ENCODE measurements around the gene SLC34A1. TPM values are rescaled to one million over a fixed set of nuclear protein-coding genes. Genes with fewer than 3 reads are reported as not detected.
A peak's percentile ranks its signal among the peaks of the same experiment; 100 is the strongest.
"Not testable (repeated sequence)": the region's sequence is repeated elsewhere in the genome, so short reads cannot be mapped to it uniquely, and the experiment has no call there.

Gene SLC34A1
- total RNA-seq, 1 experiment from 2014 or later: not detected

DNA sequence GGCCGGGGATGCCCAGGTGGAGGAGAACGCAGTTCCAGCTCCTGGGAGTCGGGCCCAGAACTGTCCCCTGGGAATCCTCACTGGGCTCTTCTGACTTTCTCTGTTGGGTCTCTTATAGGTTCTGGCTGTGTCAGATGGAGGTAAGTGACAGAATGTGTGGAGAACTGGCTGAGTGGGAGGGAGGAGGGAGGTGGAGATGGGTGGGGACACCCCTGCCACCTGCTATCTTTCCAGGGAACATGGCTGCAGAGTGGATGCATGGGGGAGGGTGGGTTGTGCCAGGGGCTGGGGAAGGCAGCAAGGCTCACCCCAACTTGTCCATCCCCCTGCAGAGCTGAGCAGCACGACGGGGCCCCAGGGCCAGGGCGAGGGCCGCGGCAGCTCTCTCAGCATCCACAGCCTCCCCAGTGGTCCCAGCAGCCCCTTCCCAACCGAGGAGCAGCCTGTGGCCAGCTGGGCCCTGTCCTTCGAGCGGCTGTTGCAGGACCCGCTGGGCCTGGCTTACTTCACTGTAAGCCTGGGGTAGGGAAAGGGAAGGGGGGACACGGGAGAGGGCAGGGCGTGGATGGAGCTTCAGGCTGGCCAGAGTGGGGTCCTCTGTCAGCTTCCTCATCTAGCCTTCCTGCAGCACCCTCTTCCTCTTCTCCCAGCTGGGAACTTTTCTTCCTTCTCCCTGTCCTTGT, 18.2 kb upstream of the SLC34A1 start:
- in situ Hi-C loops (cut with HindIII; ENCODE audit: low sequenced_read_pairs): no loop called here
- no peak for DNase-seq (ENCODE audit: low spot score)

DNA sequence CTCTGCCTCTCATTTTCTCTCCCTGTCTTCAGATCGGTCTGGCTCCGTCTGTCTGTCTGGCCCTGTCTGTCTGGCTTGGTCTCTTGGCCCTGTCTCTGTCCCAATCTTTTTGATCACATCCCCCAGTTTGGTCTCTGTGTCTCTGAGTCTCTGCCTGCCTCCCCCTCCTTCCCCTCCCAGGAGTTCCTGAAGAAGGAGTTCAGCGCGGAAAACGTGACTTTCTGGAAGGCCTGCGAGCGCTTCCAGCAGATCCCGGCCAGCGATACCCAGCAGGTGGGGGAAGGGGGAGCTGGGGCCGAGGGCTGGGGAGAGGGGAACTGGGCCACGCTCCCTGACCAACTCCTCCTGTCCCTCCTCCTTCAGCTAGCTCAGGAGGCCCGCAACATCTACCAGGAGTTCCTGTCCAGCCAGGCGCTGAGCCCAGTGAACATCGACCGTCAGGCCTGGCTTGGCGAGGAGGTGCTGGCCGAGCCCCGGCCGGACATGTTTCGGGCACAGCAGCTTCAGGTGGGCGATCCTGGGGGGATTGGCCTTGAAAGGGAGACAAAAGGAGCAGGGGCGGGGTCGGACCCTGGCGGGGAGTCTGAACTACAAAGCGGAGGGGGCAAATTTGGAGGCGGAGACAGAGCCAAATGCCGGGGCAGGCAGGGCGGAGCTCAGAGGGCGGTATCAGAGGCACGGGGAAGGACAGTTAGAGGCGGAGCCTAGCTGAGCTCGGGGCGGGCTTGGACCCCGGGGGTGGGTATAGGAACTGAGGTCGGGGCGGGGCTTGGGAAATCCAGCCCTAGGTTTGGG, 17.5 kb upstream of the SLC34A1 start:
- peak; percentile 66 for DNase-seq (ENCODE audit: low spot score)
- in situ Hi-C loops (cut with HindIII; ENCODE audit: low sequenced_read_pairs): no loop called here

DNA sequence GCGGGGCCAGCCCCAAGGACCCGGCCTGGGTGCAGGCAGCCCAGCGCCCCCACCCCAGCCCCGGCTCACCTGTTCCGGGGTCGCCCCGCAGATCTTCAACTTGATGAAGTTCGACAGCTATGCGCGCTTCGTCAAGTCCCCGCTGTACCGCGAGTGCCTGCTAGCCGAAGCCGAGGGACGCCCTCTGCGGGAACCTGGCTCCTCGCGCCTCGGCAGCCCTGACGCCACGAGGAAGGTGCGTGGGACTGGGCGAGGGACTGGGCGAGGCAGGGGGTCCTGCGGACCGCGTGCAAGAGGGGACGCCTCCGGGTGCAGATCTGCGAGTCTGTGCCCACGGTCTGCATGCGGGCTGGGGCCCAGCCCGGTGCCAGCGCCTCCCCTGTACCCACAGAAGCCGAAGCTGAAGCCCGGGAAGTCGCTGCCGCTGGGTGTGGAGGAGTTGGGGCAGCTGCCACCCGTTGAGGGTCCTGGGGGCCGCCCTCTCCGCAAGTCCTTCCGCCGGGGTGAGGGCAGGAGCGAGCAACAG, 16.8 kb upstream of the SLC34A1 start:
- no peak for DNase-seq (ENCODE audit: low spot score)
- in situ Hi-C loops (cut with HindIII; ENCODE audit: low sequenced_read_pairs): no loop called here

DNA sequence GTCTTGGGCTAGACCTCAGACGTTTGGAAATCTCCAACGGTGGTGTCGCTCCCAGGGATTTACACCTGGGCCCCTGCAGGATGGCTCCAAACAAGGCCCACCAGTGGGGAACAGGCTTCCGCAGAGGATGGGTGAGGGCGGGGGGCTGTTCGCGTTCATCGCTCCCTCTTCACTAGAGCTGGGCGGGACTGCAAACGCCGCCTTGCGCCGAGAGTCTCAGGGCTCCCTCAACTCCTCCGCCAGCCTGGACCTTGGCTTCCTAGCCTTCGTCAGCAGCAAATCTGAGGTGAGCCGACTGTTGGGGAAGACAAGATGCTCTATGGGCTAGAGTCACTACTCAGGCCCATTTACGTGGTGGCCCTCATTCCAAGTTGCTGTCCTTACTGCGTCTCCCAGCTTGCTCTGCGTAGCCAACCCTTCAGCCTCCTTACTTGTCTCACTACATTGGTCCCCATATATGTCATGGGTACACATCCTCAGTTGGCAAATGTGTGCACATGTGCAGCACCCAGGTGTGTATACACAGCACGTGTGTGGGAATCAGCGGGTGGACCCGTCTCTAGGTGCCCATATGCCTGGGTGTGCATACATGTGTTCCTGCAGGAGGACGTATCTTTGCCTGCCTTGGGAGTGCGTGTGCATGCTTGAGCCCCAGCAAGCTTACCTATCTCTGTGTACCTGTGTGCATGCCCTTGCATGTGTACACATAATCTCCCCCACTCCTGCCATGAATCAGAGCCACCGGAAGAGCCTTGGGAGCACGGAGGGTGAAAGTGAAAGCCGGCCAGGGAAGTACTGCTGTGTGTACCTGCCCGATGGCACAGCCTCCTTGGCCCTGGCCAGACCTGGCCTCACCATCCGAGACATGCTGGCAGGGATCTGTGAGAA, 16.0 kb upstream of the SLC34A1 start:
- in situ Hi-C loops (cut with HindIII; ENCODE audit: low sequenced_read_pairs): no loop called here
- no peak for DNase-seq (ENCODE audit: low spot score)

DNA sequence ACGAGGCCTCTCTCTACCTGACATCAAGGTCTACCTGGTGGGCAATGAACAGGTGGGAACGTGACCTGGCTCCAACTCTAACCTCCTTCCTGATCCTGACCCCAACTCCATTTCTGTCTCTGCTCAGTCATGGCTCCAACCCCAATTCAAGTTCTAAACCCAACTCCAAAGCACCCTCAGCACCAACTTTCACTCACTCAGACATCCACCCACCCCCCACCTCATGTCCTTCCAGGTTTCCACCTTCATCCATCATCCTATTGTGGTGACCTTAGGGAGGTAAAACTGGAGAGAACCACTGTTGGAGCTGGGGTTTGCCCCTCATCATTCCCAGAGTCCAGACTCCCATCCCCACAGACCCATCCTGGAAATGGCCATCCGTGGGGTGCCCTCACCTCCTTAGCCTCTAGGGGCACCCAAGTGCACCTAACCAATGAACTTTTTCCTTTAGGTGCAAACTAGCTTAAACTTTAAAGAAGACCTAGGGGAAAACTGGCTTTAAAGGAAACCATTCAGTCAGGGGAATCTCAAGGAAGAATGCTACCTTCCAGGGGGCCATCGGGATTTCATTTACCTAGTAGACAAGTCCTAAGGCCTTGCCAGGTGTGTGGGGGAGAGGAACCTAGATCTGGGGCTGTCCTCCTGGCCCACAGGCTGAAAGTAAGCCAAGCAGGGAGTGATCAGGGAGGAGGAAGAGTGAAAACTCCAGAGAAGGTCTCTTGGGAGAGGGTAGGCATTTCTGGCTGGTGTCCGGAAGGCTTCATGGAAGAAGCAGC, 15.2 kb upstream of the SLC34A1 start:
- DNase-seq (ENCODE audit: low spot score): peak; percentile 26
- in situ Hi-C loops (cut with HindIII; ENCODE audit: low sequenced_read_pairs): no loop called here

DNA sequence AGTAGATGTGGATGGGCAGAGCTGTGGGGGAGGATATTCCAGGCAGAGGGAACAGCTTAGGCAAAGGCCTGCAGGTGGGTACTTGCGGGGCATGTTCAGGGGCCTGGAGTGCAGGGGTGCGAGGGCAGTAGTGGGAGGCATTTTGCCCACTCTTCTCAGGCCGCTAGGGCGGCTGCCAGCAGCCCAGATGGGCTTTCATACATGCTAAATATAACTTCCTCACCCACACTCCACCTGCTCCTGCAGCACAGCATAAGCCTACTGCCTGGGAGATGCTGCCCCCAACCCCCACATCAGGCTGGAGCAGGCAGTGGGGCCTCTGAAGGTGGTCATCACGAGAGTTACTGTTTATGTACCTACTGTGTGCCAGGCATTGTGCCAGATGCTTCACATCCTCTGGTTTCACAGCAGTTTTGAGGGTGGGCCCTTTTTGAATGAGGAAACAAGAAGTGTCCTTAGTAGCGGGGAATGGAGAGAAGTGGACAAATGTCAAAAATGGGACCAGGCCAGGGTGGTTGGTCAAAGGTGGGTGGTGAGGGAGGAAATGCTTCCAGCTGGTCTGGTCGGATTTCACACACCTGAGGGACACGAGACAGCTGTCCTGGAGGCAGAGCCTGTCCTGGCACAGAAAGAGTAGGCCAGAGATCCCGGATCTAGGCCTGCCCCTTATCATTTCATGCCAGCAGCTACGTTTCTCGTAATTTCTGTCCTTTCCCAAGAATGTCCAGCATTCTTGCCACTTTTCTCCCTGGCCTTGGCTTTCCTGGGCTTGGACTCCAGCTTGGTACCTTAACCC, 14.4 kb upstream of the SLC34A1 start:
- DNase-seq (ENCODE audit: low spot score): peak; percentile 34
- in situ Hi-C loops (cut with HindIII; ENCODE audit: low sequenced_read_pairs): no loop called here

DNA sequence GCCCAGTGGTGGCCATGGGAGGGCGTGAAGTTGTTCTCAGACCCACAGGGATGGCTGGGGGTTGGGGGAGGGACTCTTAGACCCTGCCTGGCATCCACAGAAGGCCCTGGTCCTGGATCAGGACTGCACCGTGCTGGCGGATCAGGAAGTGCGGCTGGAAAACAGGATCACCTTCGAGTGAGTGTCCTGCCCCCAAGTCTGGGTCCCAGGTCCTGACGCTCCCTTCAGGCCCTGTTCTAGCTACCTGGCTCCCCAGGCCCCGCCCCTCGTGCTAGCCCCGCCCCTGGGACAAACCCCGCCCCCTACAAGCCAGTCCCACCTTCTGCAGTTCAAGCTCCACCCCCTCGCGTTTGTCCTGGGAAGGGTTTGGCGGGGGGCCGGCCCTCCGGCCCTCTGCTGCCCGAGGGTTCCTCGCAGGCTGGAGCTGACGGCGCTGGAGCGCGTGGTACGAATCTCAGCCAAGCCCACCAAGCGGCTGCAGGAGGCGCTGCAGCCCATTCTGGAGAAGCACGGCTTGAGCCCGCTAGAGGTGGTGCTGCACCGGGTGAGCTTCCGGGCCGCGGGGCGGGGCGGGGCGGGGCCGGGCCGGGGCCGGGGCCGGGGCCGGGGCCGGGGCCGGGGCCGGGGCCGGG, 13.6 kb upstream of the SLC34A1 start:
- in situ Hi-C loops (cut with HindIII; ENCODE audit: low sequenced_read_pairs): no loop called here
- DNase-seq (ENCODE audit: low spot score): peak; percentile 57

DNA sequence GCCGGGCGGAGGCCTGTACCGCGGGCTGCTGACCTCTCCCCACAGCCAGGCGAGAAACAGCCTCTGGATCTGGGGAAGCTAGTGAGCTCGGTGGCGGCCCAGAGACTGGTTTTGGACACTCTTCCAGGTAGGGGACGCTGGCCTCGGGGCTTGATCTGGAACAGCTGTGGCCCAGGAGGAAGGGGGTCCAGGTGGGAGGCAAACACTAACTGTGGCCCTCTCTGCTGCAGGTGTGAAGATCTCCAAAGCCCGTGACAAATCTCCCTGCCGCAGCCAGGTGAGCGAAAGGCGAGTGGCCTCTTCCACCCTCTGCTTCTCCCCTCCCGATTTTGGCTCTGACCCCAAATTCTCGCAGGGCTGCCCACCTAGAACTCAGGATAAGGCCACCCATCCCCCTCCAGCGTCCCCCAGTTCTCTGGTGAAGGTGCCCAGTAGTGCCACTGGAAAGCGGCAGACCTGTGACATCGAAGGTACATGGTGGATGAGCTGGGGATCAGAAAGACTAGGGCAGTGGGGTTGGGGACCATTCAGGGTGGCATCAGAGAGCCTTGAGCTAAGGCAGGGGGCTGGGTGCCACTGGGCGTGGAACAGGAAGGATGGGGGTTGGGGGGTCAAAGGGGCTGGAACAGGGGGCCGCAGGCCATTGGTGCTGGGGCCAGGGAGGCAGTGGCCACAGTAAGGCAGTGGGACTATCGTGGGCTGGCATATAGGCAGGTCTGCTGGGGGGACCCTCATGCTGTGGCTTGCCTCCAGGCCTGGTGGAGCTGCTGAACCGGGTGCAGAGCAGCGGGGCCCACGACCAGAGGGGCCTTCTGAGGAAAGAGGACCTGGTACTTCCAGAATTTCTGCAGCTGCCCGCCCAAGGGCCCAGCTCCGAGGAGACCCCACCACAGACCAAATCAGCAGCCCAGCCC, 12.9 kb upstream of the SLC34A1 start:
- in situ Hi-C loops (cut with HindIII; ENCODE audit: low sequenced_read_pairs): no loop called here
- no peak for DNase-seq (ENCODE audit: low spot score)

DNA sequence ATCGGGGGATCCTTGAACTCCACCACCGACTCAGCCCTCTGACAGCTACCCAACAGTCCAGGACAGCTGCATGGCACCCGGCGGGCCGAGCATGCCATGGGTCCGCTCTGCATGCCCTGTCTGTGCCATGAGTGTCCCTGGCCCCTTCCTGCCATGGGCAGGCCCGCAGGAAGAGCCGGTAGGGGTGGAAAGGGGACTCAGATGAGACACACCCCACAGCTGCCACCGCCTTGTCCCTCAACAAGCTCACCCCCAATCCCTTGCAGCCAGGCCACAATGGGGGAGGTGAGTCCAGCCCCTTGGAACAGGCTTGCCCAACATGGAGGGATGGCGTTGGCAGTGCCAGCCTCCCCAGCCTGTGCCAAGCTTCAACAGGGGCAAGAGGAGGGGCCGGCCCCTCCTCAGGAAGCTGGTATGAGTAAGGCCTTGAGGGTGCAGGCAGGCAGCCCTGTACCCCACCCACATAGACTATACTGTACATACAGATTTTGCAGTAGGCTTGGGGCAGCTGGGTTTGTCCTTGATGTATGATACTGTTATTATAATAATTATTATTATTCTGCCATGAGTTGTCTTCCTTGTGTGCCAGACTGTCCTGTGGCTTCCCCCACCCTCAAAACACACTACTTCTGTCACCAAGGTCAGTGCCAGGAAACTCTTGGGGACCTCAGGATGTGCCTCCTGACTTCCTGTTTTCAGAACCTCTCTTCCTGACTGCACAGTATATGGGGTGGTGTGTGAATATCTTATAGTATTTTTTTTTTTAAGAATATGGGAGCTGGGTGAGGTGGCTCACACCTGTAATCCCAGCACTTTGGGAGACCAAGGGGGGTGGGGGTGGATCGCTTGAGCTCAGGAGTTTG, 12.0 kb upstream of the SLC34A1 start:
- in situ Hi-C loops (cut with HindIII; ENCODE audit: low sequenced_read_pairs): no loop called here

DNA sequence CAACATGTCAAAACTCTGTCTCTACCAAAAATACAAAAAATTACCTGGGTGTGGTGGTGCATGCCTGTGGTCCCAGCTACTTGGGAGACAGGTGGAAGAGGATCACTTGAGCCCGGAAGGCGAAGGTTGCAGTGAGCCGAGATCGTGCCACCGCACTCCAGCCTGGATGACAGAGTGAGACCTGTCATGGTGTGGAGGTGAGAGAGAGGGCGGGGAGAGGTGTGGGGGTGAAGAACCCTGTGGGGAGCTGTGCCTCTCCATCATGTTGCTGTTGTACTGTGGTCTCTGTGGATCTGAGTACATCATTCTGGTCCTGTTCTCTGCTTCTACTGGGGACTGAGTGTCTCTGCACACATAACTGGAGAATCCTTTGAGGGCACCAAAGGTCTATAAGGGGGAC, 11.3 kb upstream of the SLC34A1 start:
- in situ Hi-C loops (cut with HindIII; ENCODE audit: low sequenced_read_pairs): no loop called here
- no peak for DNase-seq (ENCODE audit: low spot score)

More for the DNA sequence above, 12.0 kb upstream of the SLC34A1 start:
- DNase-seq (ENCODE audit: low spot score): no peak

DNA sequence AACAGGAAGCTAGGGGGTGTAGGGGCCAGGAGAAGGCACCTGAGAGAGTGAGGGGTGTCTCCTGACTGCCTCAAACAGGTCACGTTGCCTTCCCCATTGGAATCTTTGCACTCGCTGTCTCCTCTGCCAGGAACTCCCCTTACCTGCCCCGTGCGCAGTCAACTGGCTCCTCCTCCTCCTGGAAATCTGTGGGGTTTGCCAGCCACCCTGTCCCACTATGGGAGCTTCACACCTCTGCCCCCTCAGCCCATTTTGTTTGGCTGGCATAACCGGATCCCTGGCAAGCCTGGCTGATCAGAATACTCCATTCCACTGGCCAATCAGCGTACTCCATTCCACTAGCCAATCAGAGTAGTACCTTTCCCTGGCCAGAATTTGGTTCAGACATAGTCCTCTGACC, 10.4 kb upstream of the SLC34A1 start:
- no peak for DNase-seq (ENCODE audit: low spot score)
- in situ Hi-C loops (cut with HindIII; ENCODE audit: low sequenced_read_pairs): no loop called here

DNA sequence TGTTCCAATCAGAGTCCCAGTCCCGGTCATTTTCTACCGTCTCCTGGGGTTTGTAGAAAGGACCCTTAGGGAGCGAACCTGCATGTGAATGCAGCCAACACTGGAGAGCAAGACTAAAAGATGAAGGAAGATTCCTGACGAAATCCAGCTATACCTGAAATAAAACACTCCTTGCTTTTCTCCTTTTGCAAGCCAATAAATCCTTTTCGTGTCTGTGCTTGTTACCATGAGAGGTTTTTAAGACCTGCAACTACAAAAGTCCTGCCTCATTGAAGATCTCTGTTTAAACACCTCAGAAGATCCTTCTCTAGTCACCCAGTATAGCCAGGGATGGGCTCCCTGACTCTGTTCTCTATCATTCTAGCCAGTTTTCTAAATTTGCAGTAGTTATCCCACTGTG, 10.0 kb upstream of the SLC34A1 start:
- in situ Hi-C loops (cut with HindIII; ENCODE audit: low sequenced_read_pairs): no loop called here
- DNase-seq (ENCODE audit: low spot score): no peak

DNA sequence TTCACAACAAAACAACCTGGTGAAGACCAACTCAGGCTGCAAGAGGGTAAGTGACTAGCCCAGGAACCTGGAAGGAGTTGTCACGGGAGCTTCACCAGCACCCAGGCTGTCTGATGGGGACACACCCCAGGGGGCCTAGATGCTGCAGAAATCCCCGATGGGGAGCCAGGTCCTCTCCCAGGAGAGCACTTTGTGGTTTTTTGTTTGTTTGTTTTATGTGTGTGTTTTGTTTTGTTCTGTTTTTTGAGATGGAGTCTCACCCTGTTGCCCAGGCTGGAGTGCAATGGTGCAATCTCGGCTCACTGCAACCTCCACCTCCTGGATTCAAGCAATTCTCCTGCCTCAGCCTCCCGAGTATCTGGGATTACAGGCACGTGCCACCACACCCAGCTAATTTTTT, 8.7 kb upstream of the SLC34A1 start:
- DNase-seq (ENCODE audit: low spot score); in situ Hi-C loops (cut with HindIII; ENCODE audit: low sequenced_read_pairs): not testable (repeated sequence)

DNA sequence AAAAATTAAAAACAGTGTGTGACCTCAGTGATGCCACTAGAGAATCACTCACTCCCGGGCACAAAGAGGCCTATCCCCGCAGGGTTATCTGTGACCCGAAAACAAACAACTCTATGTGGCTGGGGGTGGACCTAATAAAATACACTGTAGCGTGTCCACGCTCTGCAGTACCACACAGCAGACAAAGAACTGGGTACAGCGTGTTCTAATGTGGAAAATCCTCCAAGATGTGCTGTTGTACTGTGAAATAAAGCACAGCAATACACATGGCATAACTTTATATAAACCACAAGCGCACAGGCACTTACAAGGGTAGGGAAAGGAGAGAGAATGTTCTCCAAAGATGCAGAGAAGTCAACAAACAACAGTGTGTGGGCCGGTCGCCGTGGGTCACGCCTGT, 8.1 kb upstream of the SLC34A1 start:
- in situ Hi-C loops (cut with HindIII; ENCODE audit: low sequenced_read_pairs): no loop called here
- no peak for DNase-seq (ENCODE audit: low spot score)

DNA sequence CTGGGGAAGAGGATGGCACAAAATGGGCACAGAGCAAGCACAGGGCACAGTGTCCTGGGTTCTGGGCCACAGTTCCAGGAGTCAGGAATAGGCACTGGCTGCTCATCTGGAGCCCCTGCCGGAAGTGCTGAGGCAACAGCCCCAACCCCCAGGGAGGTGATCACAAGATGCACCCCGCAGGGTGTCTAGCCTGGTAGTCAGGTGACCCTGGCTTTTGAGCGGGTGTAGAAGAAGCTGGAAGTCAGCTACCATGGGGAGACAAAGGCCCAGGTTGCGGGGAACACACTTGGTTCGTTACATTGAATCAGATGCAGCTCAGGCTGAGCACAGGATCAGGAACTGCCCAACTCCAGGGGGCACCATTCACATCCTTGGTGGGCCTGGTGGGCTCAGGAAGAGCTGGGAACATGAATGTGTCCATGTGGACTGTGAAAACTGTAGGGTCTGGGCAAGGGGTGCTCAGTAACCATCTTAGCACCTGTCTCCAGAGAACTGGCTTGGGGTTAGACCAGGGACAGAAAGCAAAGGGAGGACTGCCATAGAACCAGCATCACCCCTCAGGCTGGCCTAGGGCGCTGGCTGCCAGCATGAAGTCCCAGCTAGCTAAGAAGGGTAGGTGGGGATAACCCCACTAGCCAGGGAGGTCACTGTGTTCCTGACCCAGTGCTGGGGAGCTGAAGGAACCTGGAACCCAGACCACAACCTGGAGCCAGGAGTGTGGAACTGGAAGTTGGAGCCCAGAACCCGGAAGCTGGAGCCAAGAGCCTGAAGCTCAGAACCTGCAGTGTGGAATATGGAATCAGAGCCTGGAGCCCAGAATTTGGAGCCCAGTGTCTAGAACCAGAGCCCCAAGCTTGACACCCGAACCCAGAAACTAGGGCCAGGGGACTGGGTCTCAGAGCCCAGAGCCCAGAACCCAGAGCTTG, 6.1 kb upstream of the SLC34A1 start:
- DNase-seq (ENCODE audit: low spot score): no peak
- in situ Hi-C loops (cut with HindIII; ENCODE audit: low sequenced_read_pairs): no loop called here

All from G401 (cell line).